Measurements from ENCODE around the gene LCORL. TPM values are rescaled to one million over a fixed set of nuclear protein-coding genes. Genes with fewer than 3 reads are reported as not detected.

LCORL gene
- total RNA-seq, 1 experiment from 2014 or later, result 18.0 TPM

DNA sequence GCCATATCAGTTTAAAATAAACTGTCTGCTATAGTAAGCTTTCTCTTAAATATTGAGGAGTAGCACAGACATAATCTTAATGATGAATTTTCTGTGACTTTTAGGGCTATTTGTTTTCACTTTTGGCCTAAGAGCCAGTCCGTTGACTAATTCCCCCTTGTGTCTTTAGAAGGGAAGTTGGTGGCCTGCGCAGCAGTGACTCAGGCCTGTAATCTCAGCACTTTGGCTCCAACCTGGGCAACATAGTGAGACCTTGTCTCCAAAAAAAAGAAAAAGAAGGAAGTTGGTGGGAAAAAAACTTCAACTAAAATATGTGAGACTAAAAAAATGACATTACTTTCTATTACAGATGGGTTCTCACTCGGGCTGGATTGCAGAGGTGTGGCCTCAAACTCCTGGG is 207.4 kb downstream of the LCORL start:
- ATAC-seq (no peak), DNase-seq (ENCODE audit: low read depth, low spot score) (no peak)
- Histone ChIP-seq H3K9me3 (ENCODE audit: control insufficient read depth in 1 of 2, insufficient read depth in 1 of 2, low read depth in 1 of 2, low read length in 2 of 2) (no peaks in the 10 kb centered on the region), H3K79me2 (ENCODE audit: insufficient read depth, low read length) (peaks cover 98% of the 10 kb centered on the region), H3K4me2 (ENCODE audit: low read length) (no peak overlapping the region), H3K4me1 (ENCODE audit: control insufficient read depth in 1 of 2, insufficient read depth in 2 of 2, low read length in 2 of 2) (peaks cover 5 to 13% of the 10 kb centered on the region in 2 experiments; a peak in 2 of 4 replicates), H3K9me2 (ENCODE audit: insufficient read depth) (no peaks in the 10 kb centered on the region), H3K36me3 (ENCODE audit: control insufficient read depth in 1 of 2, insufficient read depth in 2 of 2, low read length in 2 of 2) (peaks cover 21 to 33% of the 10 kb centered on the region in 2 experiments; a peak in 3 of 4 replicates), H3K27me3 (ENCODE audit: insufficient read depth, low read length) (no peaks in the 10 kb centered on the region), H3K4me3 (replicated peaks in 1 of 2; ENCODE audit: low read depth in 1 of 2, low read length in 2 of 2) (no peak overlapping the region), H3K9ac (ENCODE audit: low read length) (no peak overlapping the region), H3K27ac (ENCODE audit: low read depth, low read length) (no peak overlapping the region), H2AFZ (ENCODE audit: low read depth, low read length, poor library complexity, severe bottlenecking) (no peak overlapping the region), H4K20me1 (ENCODE audit: insufficient read depth) (no peaks in the 10 kb centered on the region; the same call in 1 of the 2 replicates)
- BruUV-seq (replicated peaks), result no TSS peak
- TF ChIP-seq CEBPB (IDR thresholded peaks at IDR 0.05; ENCODE audit: low read depth), result no peak
- no peak for TF ChIP-seq SRF (IDR thresholded peaks at IDR 0.05; ENCODE audit: low read depth)
- TF ChIP-seq RAD21 (IDR thresholded peaks at IDR 0.05; ENCODE audit: low read depth), result no peak
- TF ChIP-seq FOSL1 (IDR thresholded peaks at IDR 0.05; ENCODE audit: low read depth), result no peak
- TF ChIP-seq ZNF274 (IDR thresholded peaks at IDR 0.05; ENCODE audit: low read depth, low read length), result no peak
- TF ChIP-seq POLR2AphosphoS5 (IDR thresholded peaks at IDR 0.05; ENCODE audit: low read depth, low read length), result no peak
- TF ChIP-seq EZH2 (IDR thresholded peaks at IDR 0.05), result no peak
- TF ChIP-seq TCF7L2 (IDR thresholded peaks at IDR 0.05; ENCODE audit: borderline replicate concordance, extremely low read depth, insufficient read depth, insufficient read length), result no peak
- TF ChIP-seq YY1 (IDR thresholded peaks at IDR 0.05; ENCODE audit: extremely low read depth, insufficient replicate concordance, low read depth, low read length), result no peak
- TF ChIP-seq ZFX (IDR thresholded peaks at IDR 0.05), result no peak
- TF ChIP-seq, protein P1, sequence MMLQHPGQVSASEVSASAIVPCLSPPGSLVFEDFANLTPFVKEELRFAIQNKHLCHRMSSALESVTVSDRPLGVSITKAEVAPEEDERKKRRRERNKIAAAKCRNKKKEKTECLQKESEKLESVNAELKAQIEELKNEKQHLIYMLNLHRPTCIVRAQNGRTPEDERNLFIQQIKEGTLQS (IDR thresholded peaks at IDR 0.05), result no peak
- TF ChIP-seq EZH2phosphoT487 (IDR thresholded peaks at IDR 0.05; ENCODE audit: borderline replicate concordance), result no peak
- intact Hi-C loops (cut with micrococcal nuclease), result no loop called here
- ChIA-PET RAD21 (ENCODE audit: low non-redundant PET in 1 of 2, low total read pairs in 2 of 2, uncharacterized antibody in 2 of 2, unreplicated experiment in 2 of 2) (no interaction called here), POLR2A (no interaction called here), CTCF (no interaction called here)

Measured in HCT116 (cell line).